Osteocyte (in vitro differentiated cells): ENCODE measurements around the gene FSTL5. TPM values are rescaled to one million over a fixed set of nuclear protein-coding genes. Genes with fewer than 3 reads are reported as not detected.

Source experiments
- DNase-seq: peaks from one replicate; pipeline ENCODE4 v3.0.0; 2021; ENCODE audit warnings: mixed read lengths; ENCODE audit not compliant: unreplicated experiment; ENCODE audit errors: extremely low spot score
- H3K27ac Mint-ChIP-seq: one replicate; pipeline ENCODE4 v1.8.0; 2021; ENCODE audit warnings: mild to moderate bottlenecking, mixed read lengths; ENCODE audit not compliant: unreplicated experiment
- H3K27me3 Mint-ChIP-seq: one replicate; pipeline ENCODE4 v1.8.0; 2021; ENCODE audit warnings: mixed read lengths; ENCODE audit not compliant: unreplicated experiment
- H3K36me3 Mint-ChIP-seq: one replicate; pipeline ENCODE4 v1.8.0; 2021; ENCODE audit warnings: mixed read lengths; ENCODE audit not compliant: unreplicated experiment
- H3K4me1 Mint-ChIP-seq: one replicate; pipeline ENCODE4 v1.8.0; 2021; ENCODE audit warnings: mixed read lengths; ENCODE audit not compliant: unreplicated experiment
- H3K4me3 Mint-ChIP-seq: one replicate; pipeline ENCODE4 v1.8.0; 2021; ENCODE audit warnings: mild to moderate bottlenecking, moderate library complexity, mixed read lengths; ENCODE audit not compliant: unreplicated experiment
- H3K9me3 Mint-ChIP-seq: one replicate; pipeline ENCODE4 v1.8.0; 2021; ENCODE audit warnings: mixed read lengths; ENCODE audit not compliant: unreplicated experiment
- total RNA-seq: library from RNA; stranded (reverse); gene quantifications from 2 replicates; pipeline ENCODE4 v1.2.1, GENCODE V29; 2021
- TF ChIP-seq, protein P1 (sequence below): fragments of 200-600 bp; sonication (generic); IDR thresholded peaks from 2 replicates; pipeline ENCODE4 v1.5.0; 2021; ENCODE audit warnings: antibody characterized with exemption, mild to moderate bottlenecking, moderate library complexity

FSTL5 gene
- total RNA-seq, 1 donor from 2014 or later: 0.11 TPM

DNA sequence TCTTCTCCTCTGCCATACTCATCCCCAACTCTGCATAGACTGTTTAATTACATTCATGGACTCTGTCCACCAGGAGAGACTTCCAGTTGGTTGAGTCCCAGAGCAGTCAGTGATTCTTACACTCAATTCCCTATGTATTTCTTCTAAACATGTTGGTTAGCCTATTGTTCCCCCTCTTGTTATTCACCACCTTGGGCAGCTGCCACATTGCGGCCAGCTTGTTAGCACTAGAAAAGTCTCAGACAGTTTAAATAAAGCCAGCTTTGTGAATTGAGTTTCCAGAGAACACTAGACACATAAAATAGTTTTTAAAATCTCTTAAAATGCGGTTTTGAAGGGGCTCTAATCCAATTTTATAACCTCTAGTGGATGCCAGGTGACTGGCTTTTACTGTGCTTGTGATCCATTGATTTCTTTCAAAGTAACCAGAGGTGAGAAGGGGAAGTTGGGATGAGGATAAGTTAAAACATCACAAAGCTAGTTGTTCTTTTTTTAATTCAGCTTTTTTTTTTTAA, 827.7 kb downstream of the FSTL5 start:
- Mint-ChIP-seq H3K27me3 (no peaks in the 10 kb centered on the region), H3K27ac (no peak overlapping the region), H3K9me3 (peaks cover 7% of the 10 kb centered on the region), H3K4me1 (no peaks in the 10 kb centered on the region), H3K4me3 (no peak overlapping the region), H3K36me3 (no peaks in the 10 kb centered on the region)
- TF ChIP-seq, protein P1, sequence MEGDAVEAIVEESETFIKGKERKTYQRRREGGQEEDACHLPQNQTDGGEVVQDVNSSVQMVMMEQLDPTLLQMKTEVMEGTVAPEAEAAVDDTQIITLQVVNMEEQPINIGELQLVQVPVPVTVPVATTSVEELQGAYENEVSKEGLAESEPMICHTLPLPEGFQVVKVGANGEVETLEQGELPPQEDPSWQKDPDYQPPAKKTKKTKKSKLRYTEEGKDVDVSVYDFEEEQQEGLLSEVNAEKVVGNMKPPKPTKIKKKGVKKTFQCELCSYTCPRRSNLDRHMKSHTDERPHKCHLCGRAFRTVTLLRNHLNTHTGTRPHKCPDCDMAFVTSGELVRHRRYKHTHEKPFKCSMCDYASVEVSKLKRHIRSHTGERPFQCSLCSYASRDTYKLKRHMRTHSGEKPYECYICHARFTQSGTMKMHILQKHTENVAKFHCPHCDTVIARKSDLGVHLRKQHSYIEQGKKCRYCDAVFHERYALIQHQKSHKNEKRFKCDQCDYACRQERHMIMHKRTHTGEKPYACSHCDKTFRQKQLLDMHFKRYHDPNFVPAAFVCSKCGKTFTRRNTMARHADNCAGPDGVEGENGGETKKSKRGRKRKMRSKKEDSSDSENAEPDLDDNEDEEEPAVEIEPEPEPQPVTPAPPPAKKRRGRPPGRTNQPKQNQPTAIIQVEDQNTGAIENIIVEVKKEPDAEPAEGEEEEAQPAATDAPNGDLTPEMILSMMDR: no peak
- no peak for DNase-seq
